IgD-negative memory B cell (primary cell): ENCODE measurements around the gene CEMP1. TPM values are rescaled to one million over a fixed set of nuclear protein-coding genes. Genes with fewer than 3 reads are reported as not detected.

Source experiments
- H3K27ac Mint-ChIP-seq, 3 donors: one replicate each; pipeline ENCODE4 v1.8.0; 2020 to 2022; ENCODE audit warnings: mild to moderate bottlenecking in 3 of 3, mixed read lengths in 3 of 3, moderate library complexity in 1 of 3
- H3K27me3 Mint-ChIP-seq: one replicate; pipeline ENCODE4 v1.8.0; 2021; ENCODE audit warnings: mixed read lengths
- H3K36me3 Mint-ChIP-seq: one replicate; pipeline ENCODE4 v1.8.0; 2020; ENCODE audit warnings: mild to moderate bottlenecking, mixed read lengths
- H3K4me1 Mint-ChIP-seq, 3 donors: one replicate each; pipeline ENCODE4 v1.8.0; 2020 to 2022; ENCODE audit warnings: mixed read lengths in 3 of 3, mild to moderate bottlenecking in 1 of 3
- H3K4me3 Mint-ChIP-seq, 4 donors: one replicate each; pipeline ENCODE4 v1.8.0; 2020 to 2022; ENCODE audit warnings: mild to moderate bottlenecking in 4 of 4, mixed read lengths in 4 of 4, moderate library complexity in 3 of 4
- H3K9me3 Mint-ChIP-seq, 3 donors: one replicate each; pipeline ENCODE4 v1.8.0; 2020 to 2021; ENCODE audit warnings: mixed read lengths in 3 of 3, mild to moderate bottlenecking in 1 of 3
- polyA plus RNA-seq: library from polyadenylated mRNA; unstranded; fragments of 300-500 nt; fragmentation: Illumina TruSeq; gene quantifications from one replicate; pipeline ENCODE4 v1.2.3, GENCODE V29; 2021

CEMP1 gene
- polyA plus RNA-seq, 1 donor from 2014 or later = 6.2 TPM

- H3K27ac Mint-ChIP-seq = peak overlapping the region in 2 of 3 donors; percentile 13 to 31
- peaks cover 28 to 37% (median 30%) of the 10 kb centered on the region in 3 donors for H3K4me1 Mint-ChIP-seq
- H3K4me3 Mint-ChIP-seq = peak overlapping the region in 1 of 4 donors; percentile 34
- H3K36me3 Mint-ChIP-seq = peaks cover 2% of the 10 kb centered on the region
- H3K27me3 Mint-ChIP-seq = peaks cover 3% of the 10 kb centered on the region
- H3K9me3 Mint-ChIP-seq = no peaks in the 10 kb centered on the region
Measured at GRCh38 chr16:2505695-2506094, 25.5 kb downstream of the CEMP1 start.

DNA sequence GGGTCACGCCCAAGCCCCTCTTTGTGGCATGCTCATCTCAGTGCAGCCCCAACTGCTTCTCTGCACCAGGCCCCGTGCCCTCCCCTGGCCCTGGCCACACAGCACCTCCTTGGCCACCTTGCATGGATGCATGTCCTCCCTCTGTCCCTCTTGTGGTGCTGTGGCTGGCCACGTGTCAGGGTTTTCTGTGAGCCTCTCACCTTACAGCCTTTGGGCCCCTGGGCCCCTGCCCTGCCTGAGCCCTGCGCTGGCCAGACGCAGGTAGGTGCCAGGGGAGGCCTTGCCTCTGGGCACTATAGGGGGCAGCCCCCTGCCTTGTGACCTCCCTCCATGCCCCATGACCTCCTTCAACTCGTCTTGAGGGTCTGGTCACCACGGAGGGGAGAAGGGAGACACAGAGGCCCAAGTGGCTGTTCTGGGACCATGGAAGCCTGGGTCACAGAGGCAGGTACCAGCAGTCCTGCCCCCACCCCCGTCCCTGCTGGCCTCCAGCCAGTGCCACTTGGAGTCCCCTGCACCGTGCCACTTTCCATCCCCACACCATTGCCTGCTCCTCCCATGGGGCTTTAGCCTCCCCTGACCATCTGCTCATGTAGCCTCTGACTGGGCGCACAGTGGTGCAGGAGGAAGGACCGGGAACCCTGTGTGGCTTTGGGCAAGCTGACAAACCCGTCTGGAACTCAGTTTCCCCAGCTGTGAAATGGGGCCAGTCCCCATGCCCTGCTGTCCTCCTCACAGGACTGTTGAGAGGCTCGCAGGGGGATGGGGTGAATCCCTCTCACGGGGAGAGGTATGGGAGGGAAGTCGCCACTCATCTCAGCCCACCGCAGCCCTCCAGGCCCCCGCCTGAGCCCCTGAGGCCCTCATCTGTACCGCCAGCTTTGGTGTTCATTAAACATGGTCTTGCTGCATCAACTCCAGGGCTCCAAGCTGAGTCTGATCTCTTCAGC, 29.0 kb downstream of the CEMP1 start:
- peaks cover 2% of the 10 kb centered on the region for H3K36me3 Mint-ChIP-seq
- H3K9me3 Mint-ChIP-seq = no peaks in the 10 kb centered on the region
- H3K4me3 Mint-ChIP-seq = no peak overlapping the region
- H3K27me3 Mint-ChIP-seq = peaks cover 3% of the 10 kb centered on the region
- H3K27ac Mint-ChIP-seq = no peak overlapping the region
- H3K4me1 Mint-ChIP-seq = peaks cover 10 to 13% (median 12%) of the 10 kb centered on the region in 3 donors

GRCh38 chr16:2500918-2501750, 30.1 kb downstream of the CEMP1 start:
- Mint-ChIP-seq H3K27ac (no peak overlapping the region), H3K9me3 (no peaks in the 10 kb centered on the region), H3K27me3 (no peaks in the 10 kb centered on the region), H3K4me3 (no peak overlapping the region), H3K36me3 (no peaks in the 10 kb centered on the region), H3K4me1 (peaks cover 4 to 6% (median 5%) of the 10 kb centered on the region in 3 donors)

DNA sequence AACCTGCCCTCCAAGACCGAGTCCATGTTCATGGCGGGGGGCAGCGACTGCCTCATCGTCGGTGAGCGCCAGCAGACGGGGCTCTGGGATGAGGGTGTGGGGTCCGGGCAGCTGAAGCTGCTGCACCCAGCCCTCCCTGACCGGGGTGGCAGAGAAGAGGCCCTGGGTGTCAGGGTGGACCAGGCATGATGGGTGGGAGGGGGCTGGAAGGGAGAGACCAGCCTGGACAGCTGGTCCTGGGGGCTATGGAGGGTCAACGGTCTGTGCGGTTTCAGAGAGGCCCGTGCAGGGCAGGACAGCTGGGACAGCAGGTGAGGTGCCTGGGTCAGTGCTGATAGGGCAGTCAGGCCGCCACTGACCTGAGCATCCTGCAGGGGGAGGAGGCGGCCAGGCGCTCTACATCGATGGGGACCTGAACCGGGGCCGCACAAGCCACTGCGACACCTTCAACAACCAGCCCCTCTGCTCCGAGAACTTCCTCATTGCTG, 30.7 kb downstream of the CEMP1 start:
- H3K36me3 Mint-ChIP-seq = no peaks in the 10 kb centered on the region
- H3K4me3 Mint-ChIP-seq = no peak overlapping the region
- no peaks in the 10 kb centered on the region for H3K27me3 Mint-ChIP-seq
- H3K9me3 Mint-ChIP-seq = no peaks in the 10 kb centered on the region
- H3K4me1 Mint-ChIP-seq = peaks cover 2 to 4% (median 4%) of the 10 kb centered on the region in 3 donors
- H3K27ac Mint-ChIP-seq = no peak overlapping the region

- H3K36me3 Mint-ChIP-seq = no peaks in the 10 kb centered on the region
- no peaks in the 10 kb centered on the region for H3K27me3 Mint-ChIP-seq
- peaks cover 0 to 2% (median 2%) of the 10 kb centered on the region in 3 donors for H3K4me1 Mint-ChIP-seq
- no peaks in the 10 kb centered on the region for H3K9me3 Mint-ChIP-seq
- no peak overlapping the region for H3K4me3 Mint-ChIP-seq
- no peak overlapping the region for H3K27ac Mint-ChIP-seq
Measured at GRCh38 chr16:2499890-2500429, 31.2 kb downstream of the CEMP1 start.

GRCh38 chr16:2499454-2499853, 31.8 kb downstream of the CEMP1 start:
- no peaks in the 10 kb centered on the region for H3K27me3 Mint-ChIP-seq
- no peaks in the 10 kb centered on the region for H3K9me3 Mint-ChIP-seq
- H3K27ac Mint-ChIP-seq = no peak overlapping the region
- H3K36me3 Mint-ChIP-seq = no peaks in the 10 kb centered on the region
- peaks cover 0 to 2% (median 2%) of the 10 kb centered on the region in 3 donors for H3K4me1 Mint-ChIP-seq
- no peak overlapping the region for H3K4me3 Mint-ChIP-seq

DNA sequence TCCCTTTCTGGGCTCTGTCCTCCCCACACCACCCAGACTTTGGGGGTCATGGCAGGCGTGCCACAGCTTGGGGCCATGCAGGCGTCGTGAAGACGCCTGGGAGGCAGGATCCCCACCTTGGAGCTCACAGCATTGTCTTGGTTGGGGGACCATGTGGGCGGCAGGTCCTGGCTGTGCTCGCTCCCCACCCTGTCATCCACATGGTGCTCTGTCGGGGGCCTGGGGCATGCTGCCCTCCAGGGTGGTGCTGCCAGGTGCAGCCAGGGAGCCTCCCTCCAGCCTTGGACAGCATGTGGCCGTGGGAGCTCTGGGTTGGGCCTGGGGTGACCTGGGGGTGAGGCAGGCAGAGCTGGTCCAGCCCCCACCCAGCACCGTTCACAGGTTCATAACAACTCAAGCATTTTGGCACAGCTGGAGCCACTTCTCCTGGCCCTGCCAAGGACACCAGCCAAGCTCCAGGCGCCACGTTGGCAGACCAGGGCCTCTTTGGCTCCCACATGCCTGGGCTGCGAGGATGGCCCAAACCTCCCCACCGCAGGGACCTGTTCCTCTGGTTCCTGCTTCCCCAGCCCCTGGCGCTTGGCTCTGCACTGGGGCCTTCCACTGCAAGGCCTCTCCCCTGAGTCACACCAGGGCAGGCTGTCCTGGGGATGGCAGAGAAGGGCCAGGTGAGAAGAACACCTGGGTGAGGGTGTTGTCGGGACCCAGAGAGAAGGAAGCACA, 32.5 kb downstream of the CEMP1 start:
- Mint-ChIP-seq H3K9me3 (no peaks in the 10 kb centered on the region), H3K4me1 (peaks cover 0 to 2% (median 2%) of the 10 kb centered on the region in 3 donors), H3K36me3 (no peaks in the 10 kb centered on the region), H3K27ac (no peak overlapping the region), H3K27me3 (no peaks in the 10 kb centered on the region), H3K4me3 (no peak overlapping the region)

GRCh38 chr16:2497695-2498484, 33.3 kb downstream of the CEMP1 start:
- Mint-ChIP-seq H3K27me3 (no peaks in the 10 kb centered on the region), H3K4me1 (peaks cover 0 to 2% (median 2%) of the 10 kb centered on the region in 3 donors), H3K4me3 (no peak overlapping the region), H3K36me3 (no peaks in the 10 kb centered on the region), H3K27ac (no peak overlapping the region), H3K9me3 (no peaks in the 10 kb centered on the region)

DNA sequence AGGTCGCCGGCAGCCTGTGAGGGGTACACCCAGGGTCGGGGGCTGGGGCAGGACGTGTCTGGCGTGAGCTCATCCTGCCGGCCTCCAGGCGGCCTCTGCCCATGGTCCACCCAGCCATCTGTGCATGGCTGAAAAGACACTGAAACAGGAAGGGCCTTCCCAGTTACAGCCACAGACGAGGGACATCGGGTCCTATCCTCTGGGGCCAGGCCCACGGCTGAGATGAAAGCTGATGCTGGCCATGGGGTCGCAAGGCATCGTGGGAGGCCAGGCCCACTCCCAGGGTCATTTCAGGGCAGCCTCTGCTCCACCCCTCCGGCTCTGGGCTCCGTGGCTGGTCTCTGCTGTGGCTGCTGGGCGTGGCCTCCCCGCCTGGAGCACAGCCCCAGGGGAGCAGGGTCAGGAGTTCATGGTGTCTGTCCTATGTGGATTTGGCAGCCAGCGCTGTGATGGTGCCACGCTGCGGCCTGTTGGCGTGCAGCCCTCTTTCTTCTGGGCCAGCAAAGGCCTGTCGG, 34.0 kb downstream of the CEMP1 start:
- Mint-ChIP-seq H3K4me3 (no peak overlapping the region), H3K27ac (no peak overlapping the region), H3K9me3 (no peaks in the 10 kb centered on the region), H3K36me3 (no peaks in the 10 kb centered on the region), H3K27me3 (no peaks in the 10 kb centered on the region), H3K4me1 (peaks cover 0 to 2% (median 2%) of the 10 kb centered on the region in 3 donors)

- H3K27ac Mint-ChIP-seq = no peak overlapping the region
- H3K4me1 Mint-ChIP-seq = peaks cover 0 to 2% (median 2%) of the 10 kb centered on the region in 3 donors
- H3K4me3 Mint-ChIP-seq = no peak overlapping the region
- no peaks in the 10 kb centered on the region for H3K27me3 Mint-ChIP-seq
- H3K36me3 Mint-ChIP-seq = no peaks in the 10 kb centered on the region
- H3K9me3 Mint-ChIP-seq = no peaks in the 10 kb centered on the region
Measured at GRCh38 chr16:2496223-2497115, 34.7 kb downstream of the CEMP1 start.

- Mint-ChIP-seq H3K36me3 (no peaks in the 10 kb centered on the region), H3K4me3 (no peak overlapping the region), H3K9me3 (no peaks in the 10 kb centered on the region), H3K27me3 (no peaks in the 10 kb centered on the region), H3K4me1 (peaks cover 0 to 2% (median 2%) of the 10 kb centered on the region in 3 donors), H3K27ac (no peak overlapping the region)
Measured at GRCh38 chr16:2495041-2495440, 36.2 kb downstream of the CEMP1 start.

DNA sequence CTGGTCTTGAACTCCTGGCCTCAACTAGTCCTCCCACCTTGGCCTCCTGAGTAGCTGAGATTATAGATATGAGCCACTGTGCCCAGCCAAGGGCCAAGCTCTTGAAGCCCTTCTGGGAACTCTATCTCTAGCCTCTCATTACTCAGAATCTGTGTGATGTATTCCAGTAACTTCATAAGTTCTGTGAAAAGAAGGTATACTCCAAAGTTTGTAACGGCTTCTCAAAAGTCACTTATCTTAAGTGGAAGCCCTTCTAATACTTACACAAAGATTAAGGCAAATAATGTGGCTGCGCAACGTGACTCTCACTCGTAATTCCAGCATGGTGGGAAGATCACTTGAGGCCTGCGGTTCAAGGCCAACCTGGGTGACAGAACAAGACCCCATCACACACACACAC, 36.6 kb downstream of the CEMP1 start:
- no peak overlapping the region for H3K4me3 Mint-ChIP-seq
- no peaks in the 10 kb centered on the region for H3K36me3 Mint-ChIP-seq
- H3K9me3 Mint-ChIP-seq = no peaks in the 10 kb centered on the region
- no peak overlapping the region for H3K27ac Mint-ChIP-seq
- peaks cover 0 to 2% (median 2%) of the 10 kb centered on the region in 3 donors for H3K4me1 Mint-ChIP-seq
- no peaks in the 10 kb centered on the region for H3K27me3 Mint-ChIP-seq

DNA sequence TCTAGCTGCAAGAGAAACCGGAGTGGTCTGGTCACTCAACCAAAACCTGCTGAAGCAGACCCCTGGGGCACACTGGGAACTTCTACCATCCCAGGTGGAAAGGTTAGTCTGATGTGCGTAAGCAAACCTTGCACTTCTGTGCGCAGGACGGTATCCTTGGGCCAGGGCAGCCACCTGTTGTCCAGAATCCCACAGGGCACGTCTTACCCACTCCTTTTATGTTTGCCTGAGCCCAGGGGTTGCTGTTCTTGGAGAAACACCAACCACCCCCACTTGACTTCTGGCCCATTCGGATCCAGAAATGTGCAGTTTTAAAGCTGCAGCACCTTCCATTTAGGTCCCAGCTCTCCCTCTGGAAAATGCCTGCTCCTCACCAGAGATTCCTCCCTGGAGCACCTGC, 37.6 kb downstream of the CEMP1 start:
- Mint-ChIP-seq H3K9me3 (no peaks in the 10 kb centered on the region), H3K27ac (no peak overlapping the region), H3K4me3 (no peak overlapping the region), H3K4me1 (peaks cover 0 to 2% (median 2%) of the 10 kb centered on the region in 3 donors), H3K36me3 (no peaks in the 10 kb centered on the region), H3K27me3 (no peaks in the 10 kb centered on the region)
